ENCODE results near the gene PKIB. TPM values are rescaled to one million over a fixed set of nuclear protein-coding genes. Genes with fewer than 3 reads are reported as not detected.

Gene PKIB
- total and polyA plus RNA-seq, 2 donors from 2014 or later: 5.1 to 5.3 TPM

- DNase-seq: no peak
- H3K9ac ChIP-seq (ENCODE audit: low read length in 3 of 3): no peak overlapping the region
- H3K27me3 ChIP-seq (ENCODE audit: control insufficient read depth, insufficient read depth, low read length): no peaks in the 10 kb centered on the region
- no peak overlapping the region for H3K27ac ChIP-seq (ENCODE audit: low read depth in 2 of 2, low read length in 2 of 2)
- H3K4me3 ChIP-seq (ENCODE audit: low read length in 3 of 3): no peak overlapping the region
- no peaks in the 10 kb centered on the region for H3K36me3 ChIP-seq (ENCODE audit: control insufficient read depth in 2 of 3, insufficient read depth in 3 of 3, low read length in 3 of 3)
- no peak for TF ChIP-seq CTCF (IDR thresholded peaks at IDR 0.05; ENCODE audit: borderline replicate concordance, extremely low read depth, insufficient read depth)
- no peaks in the 10 kb centered on the region for H3K4me1 ChIP-seq (ENCODE audit: control insufficient read depth in 2 of 3, insufficient read depth in 2 of 3, low read depth in 1 of 3, low read length in 3 of 3)
- H3K9me3 ChIP-seq (ENCODE audit: control insufficient read depth in 2 of 3, insufficient read depth in 1 of 3, low read length in 3 of 3): no peaks in the 10 kb centered on the region
- FAIRE-seq: no peak
- intact Hi-C loops (cut with DNase I): no loop called here
Observed at GRCh38 chr6:122709922-122710512, 99.8 kb downstream of the PKIB start.

GRCh38 chr6:122710908-122711635, 100.9 kb downstream of the PKIB start:
- FAIRE-seq: no peak
- no peak for TF ChIP-seq CTCF (IDR thresholded peaks at IDR 0.05; ENCODE audit: borderline replicate concordance, extremely low read depth, insufficient read depth)
- no peak overlapping the region for H3K4me3 ChIP-seq (ENCODE audit: low read length in 3 of 3)
- no peaks in the 10 kb centered on the region for H3K4me1 ChIP-seq (ENCODE audit: control insufficient read depth in 2 of 3, insufficient read depth in 2 of 3, low read depth in 1 of 3, low read length in 3 of 3)
- no peaks in the 10 kb centered on the region for H3K36me3 ChIP-seq (ENCODE audit: control insufficient read depth in 2 of 3, insufficient read depth in 3 of 3, low read length in 3 of 3)
- intact Hi-C loops (cut with DNase I): no loop called here
- no peak overlapping the region for H3K27ac ChIP-seq (ENCODE audit: low read depth in 2 of 2, low read length in 2 of 2)
- no peak overlapping the region for H3K9ac ChIP-seq (ENCODE audit: low read length in 3 of 3)
- no peaks in the 10 kb centered on the region for H3K27me3 ChIP-seq (ENCODE audit: control insufficient read depth, insufficient read depth, low read length)
- no peaks in the 10 kb centered on the region for H3K9me3 ChIP-seq (ENCODE audit: control insufficient read depth in 2 of 3, insufficient read depth in 1 of 3, low read length in 3 of 3)
- DNase-seq: no peak

- no peak for FAIRE-seq
- no peak for DNase-seq
- H3K36me3 ChIP-seq (ENCODE audit: control insufficient read depth in 2 of 3, insufficient read depth in 3 of 3, low read length in 3 of 3): no peaks in the 10 kb centered on the region
- H3K27me3 ChIP-seq (ENCODE audit: control insufficient read depth, insufficient read depth, low read length): no peaks in the 10 kb centered on the region
- no peaks in the 10 kb centered on the region for H3K9me3 ChIP-seq (ENCODE audit: control insufficient read depth in 2 of 3, insufficient read depth in 1 of 3, low read length in 3 of 3)
- no peak for TF ChIP-seq CTCF (IDR thresholded peaks at IDR 0.05; ENCODE audit: borderline replicate concordance, extremely low read depth, insufficient read depth)
- no peaks in the 10 kb centered on the region for H3K4me1 ChIP-seq (ENCODE audit: control insufficient read depth in 2 of 3, insufficient read depth in 2 of 3, low read depth in 1 of 3, low read length in 3 of 3)
- H3K9ac ChIP-seq (ENCODE audit: low read length in 3 of 3): no peak overlapping the region
- H3K4me3 ChIP-seq (ENCODE audit: low read length in 3 of 3): no peak overlapping the region
- intact Hi-C loops (cut with DNase I): no loop called here
- H3K27ac ChIP-seq (ENCODE audit: low read depth in 2 of 2, low read length in 2 of 2): no peak overlapping the region
Observed at GRCh38 chr6:122712093-122712447, 101.9 kb downstream of the PKIB start.
